ENCODE measurements around the gene TARBP1.

Gene TARBP1

DNA sequence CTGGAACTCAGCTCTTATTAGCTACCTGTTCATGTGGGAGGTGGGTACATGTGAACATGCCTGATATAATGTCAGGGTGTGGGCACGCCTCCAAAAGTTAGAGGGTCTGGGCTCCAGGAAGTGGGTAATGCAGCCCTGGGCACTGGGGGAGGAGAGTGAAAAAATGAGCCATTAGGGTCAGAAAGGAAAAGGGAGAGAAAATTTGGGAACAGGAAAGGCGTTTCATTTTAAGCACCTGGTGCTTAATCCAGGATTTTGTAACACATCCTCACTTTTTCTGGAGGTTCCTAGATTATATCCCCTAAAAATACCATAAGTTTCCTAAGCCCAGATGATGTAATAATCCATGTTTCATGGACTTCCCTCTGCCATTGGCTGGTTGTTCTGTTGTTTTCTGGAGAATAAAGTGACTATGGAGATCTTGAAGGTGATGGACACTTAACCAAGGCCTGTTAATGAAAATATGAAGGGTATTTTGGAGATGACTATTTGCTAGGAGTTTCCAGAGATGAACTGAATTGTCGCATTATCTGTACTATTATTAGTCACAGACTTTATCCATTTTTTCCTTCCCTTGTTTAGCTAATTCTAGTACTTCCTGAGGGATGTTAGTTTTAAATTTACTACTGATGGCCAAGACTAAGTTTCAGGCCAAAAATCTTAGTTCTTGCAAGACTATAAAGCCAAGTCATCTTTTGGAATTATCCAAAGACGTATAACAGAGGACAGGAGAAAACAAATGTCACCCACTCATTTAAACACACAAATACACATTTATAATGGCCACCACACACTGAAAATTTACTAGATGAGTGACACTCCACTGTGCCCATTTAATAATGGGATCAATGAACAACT, 24.4 kb upstream of the TARBP1 start:
- Histone ChIP-seq H3K4me3 (ENCODE audit: low read length) (no peak overlapping the region), H3K27me3 (ENCODE audit: control insufficient read depth, insufficient read depth, low read length) (no peaks in the 10 kb centered on the region), H3K9me3 (replicated peaks; ENCODE audit: low read length) (no peaks in the 10 kb centered on the region), H3K9ac (ENCODE audit: low read depth, low read length) (no peak overlapping the region), H3K4me2 (ENCODE audit: low read length) (no peak overlapping the region), H3K36me3 (ENCODE audit: insufficient read depth, low read length) (no peaks in the 10 kb centered on the region), H3K4me1 (ENCODE audit: control insufficient read depth, insufficient read depth, low read length) (peaks cover 43% of the 10 kb centered on the region)

GRCh38 chr1:234502785-234503184, 23.8 kb upstream of the TARBP1 start:
- Histone ChIP-seq H3K4me3 (ENCODE audit: low read length) (no peak overlapping the region), H3K4me1 (ENCODE audit: control insufficient read depth, insufficient read depth, low read length) (peaks cover 43% of the 10 kb centered on the region), H3K4me2 (ENCODE audit: low read length) (no peak overlapping the region), H3K9me3 (replicated peaks; ENCODE audit: low read length) (no peaks in the 10 kb centered on the region), H3K36me3 (ENCODE audit: insufficient read depth, low read length) (no peaks in the 10 kb centered on the region), H3K9ac (ENCODE audit: low read depth, low read length) (no peak overlapping the region), H3K27me3 (ENCODE audit: control insufficient read depth, insufficient read depth, low read length) (no peaks in the 10 kb centered on the region)

DNA sequence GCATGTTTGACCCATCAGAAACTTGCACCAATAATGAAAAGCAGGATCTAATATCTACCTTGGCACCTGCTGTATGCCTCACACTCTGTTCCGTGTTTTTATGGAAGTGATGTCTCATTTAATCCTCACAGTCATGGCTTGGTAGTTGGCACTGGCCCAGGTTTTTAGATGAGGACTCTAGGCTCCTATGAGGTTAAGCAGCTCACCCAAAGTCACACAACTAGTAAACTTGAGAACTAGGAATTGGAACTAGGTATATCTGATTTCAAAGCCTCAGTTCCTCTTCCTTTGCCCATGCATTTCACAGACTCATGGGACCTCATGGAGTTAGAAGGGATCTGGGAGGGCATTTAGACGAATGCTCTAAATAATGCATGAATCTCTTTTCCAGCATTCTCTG, 21.3 kb upstream of the TARBP1 start:
- peak overlapping the region; percentile 41 for H3K4me3 ChIP-seq (ENCODE audit: low read length)
- peak overlapping the region; percentile 72 for H3K4me2 ChIP-seq (ENCODE audit: low read length)
- H3K36me3 ChIP-seq (ENCODE audit: insufficient read depth, low read length) = no peaks in the 10 kb centered on the region
- H3K4me1 ChIP-seq (ENCODE audit: control insufficient read depth, insufficient read depth, low read length) = peaks cover 37% of the 10 kb centered on the region
- H3K9ac ChIP-seq (ENCODE audit: low read depth, low read length) = peak overlapping the region; percentile 79
- no peaks in the 10 kb centered on the region for H3K27me3 ChIP-seq (ENCODE audit: control insufficient read depth, insufficient read depth, low read length)
- no peaks in the 10 kb centered on the region for H3K9me3 ChIP-seq (replicated peaks; ENCODE audit: low read length)

GRCh38 chr1:234499943-234500245, 20.9 kb upstream of the TARBP1 start:
- Histone ChIP-seq H3K27me3 (ENCODE audit: control insufficient read depth, insufficient read depth, low read length) (no peaks in the 10 kb centered on the region), H3K36me3 (ENCODE audit: insufficient read depth, low read length) (no peaks in the 10 kb centered on the region), H3K4me1 (ENCODE audit: control insufficient read depth, insufficient read depth, low read length) (peaks cover 37% of the 10 kb centered on the region), H3K4me3 (ENCODE audit: low read length) (peak overlapping the region; percentile 41), H3K4me2 (ENCODE audit: low read length) (peak overlapping the region; percentile 72), H3K9ac (ENCODE audit: low read depth, low read length) (peak overlapping the region; percentile 79), H3K9me3 (replicated peaks; ENCODE audit: low read length) (no peaks in the 10 kb centered on the region)

- Histone ChIP-seq H3K4me3 (ENCODE audit: low read length) (peak overlapping the region; percentile 41), H3K4me1 (ENCODE audit: control insufficient read depth, insufficient read depth, low read length) (peaks cover 41% of the 10 kb centered on the region), H3K4me2 (ENCODE audit: low read length) (peak overlapping the region; percentile 72), H3K36me3 (ENCODE audit: insufficient read depth, low read length) (no peaks in the 10 kb centered on the region), H3K27me3 (ENCODE audit: control insufficient read depth, insufficient read depth, low read length) (no peaks in the 10 kb centered on the region), H3K9ac (ENCODE audit: low read depth, low read length) (peak overlapping the region; percentile 79), H3K9me3 (replicated peaks; ENCODE audit: low read length) (no peaks in the 10 kb centered on the region)
Observed at GRCh38 chr1:234499119-234499942, 20.4 kb upstream of the TARBP1 start.

DNA sequence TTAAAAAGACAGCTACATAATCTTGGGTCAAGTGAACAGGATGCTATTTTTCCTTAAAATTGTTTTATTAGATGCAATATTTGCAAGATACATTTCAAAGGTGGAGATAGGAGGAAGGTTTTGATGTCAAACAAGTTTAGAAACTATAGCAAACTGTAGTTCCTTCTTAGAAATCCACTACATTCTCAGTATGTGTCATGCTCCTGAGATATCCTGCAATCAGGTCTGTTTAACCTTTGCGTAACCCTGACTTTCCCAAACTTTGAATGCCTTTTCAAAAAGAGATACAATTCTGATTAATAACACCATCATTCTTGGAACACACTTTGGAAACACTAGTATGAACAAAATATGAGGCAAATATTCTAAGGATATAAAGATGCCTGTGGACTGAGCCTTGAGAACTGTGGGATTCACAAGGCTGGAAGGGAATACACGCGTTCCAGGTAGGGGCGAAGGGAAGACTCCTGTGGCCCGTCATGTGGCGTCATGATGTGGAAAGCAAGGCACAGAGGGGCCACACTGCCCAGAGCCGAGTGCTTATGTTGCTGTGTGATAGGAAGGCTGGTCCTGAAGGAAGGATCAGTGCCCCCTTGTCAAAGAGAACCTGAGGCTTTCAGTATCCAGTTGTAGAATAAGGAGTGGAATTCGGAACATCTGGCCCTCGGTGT, 19.6 kb upstream of the TARBP1 start:
- Histone ChIP-seq H3K4me1 (ENCODE audit: control insufficient read depth, insufficient read depth, low read length) (peaks cover 42% of the 10 kb centered on the region), H3K4me3 (ENCODE audit: low read length) (no peak overlapping the region), H3K4me2 (ENCODE audit: low read length) (peak overlapping the region; percentile 72), H3K9ac (ENCODE audit: low read depth, low read length) (peak overlapping the region; percentile 79), H3K9me3 (replicated peaks; ENCODE audit: low read length) (no peaks in the 10 kb centered on the region), H3K36me3 (ENCODE audit: insufficient read depth, low read length) (no peaks in the 10 kb centered on the region), H3K27me3 (ENCODE audit: control insufficient read depth, insufficient read depth, low read length) (no peaks in the 10 kb centered on the region)

GRCh38 chr1:234497589-234497988, 18.6 kb upstream of the TARBP1 start:
- Histone ChIP-seq H3K27me3 (ENCODE audit: control insufficient read depth, insufficient read depth, low read length) (no peaks in the 10 kb centered on the region), H3K9me3 (replicated peaks; ENCODE audit: low read length) (no peaks in the 10 kb centered on the region), H3K9ac (ENCODE audit: low read depth, low read length) (no peak overlapping the region), H3K36me3 (ENCODE audit: insufficient read depth, low read length) (no peaks in the 10 kb centered on the region), H3K4me1 (ENCODE audit: control insufficient read depth, insufficient read depth, low read length) (peaks cover 42% of the 10 kb centered on the region), H3K4me3 (ENCODE audit: low read length) (no peak overlapping the region), H3K4me2 (ENCODE audit: low read length) (no peak overlapping the region)

DNA sequence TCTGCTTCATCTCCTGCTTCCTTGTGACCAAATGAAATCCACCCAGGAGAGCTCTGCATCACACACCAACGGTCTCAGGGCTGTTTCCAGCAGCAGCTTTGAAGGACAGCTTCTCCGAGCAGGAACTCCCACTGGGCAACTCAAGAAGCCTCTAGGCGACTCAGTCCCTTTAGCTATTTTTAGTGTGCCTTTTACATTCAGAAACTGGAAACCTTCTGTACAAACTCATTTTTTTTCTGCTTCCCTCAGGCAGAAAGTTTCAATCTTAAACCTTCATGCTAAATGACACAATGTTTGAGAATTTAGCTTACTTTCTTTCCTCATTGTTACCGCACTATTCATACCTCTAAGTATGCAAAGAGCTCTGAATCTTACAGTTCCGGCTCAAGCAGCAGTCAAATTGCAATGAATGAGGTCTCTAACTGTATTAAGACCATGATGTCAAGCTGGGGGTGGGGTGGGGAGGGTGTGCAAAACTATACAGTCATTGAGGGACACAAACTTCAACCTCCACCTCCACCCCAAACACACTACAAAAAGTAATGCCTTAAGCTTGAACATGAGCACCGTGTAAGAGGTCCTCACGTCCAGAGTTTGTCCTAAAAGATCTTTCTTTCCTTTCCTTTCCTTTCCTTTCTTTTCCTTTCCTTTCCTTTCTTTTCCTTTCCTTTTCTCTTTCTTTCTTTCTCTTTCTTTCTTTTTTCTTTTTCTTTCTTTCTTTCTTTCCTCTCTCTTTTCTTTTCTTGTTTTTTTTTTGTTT, 16.4 kb upstream of the TARBP1 start:
- Histone ChIP-seq H3K9ac (ENCODE audit: low read depth, low read length) (peak overlapping the region; percentile 73), H3K9me3 (replicated peaks; ENCODE audit: low read length) (no peaks in the 10 kb centered on the region), H3K36me3 (ENCODE audit: insufficient read depth, low read length) (no peaks in the 10 kb centered on the region), H3K27me3 (ENCODE audit: control insufficient read depth, insufficient read depth, low read length) (no peaks in the 10 kb centered on the region), H3K4me1 (ENCODE audit: control insufficient read depth, insufficient read depth, low read length) (peaks cover 28% of the 10 kb centered on the region), H3K4me3 (ENCODE audit: low read length) (peak overlapping the region; percentile 50), H3K4me2 (ENCODE audit: low read length) (peak overlapping the region; percentile 64)

DNA sequence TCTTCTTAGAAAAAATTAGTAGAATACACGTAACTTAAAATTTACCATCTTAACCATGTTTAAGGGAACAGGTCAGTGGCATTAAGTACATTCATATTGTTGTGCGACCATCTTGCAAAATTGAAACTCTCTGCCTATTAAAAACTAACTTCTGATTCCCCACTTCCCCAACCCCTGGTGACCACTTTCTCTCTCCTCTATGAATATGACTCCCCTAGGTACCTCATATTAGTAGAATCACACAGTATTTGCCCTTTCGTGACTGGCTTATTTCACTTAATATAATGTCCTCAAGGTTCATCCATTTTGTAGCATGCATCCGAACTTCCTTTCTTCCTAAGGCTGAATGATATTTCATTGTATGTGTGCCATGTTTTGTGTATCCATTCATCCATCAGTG, 15.1 kb upstream of the TARBP1 start:
- no peaks in the 10 kb centered on the region for H3K9me3 ChIP-seq (replicated peaks; ENCODE audit: low read length)
- H3K4me3 ChIP-seq (ENCODE audit: low read length) = no peak overlapping the region
- no peak overlapping the region for H3K9ac ChIP-seq (ENCODE audit: low read depth, low read length)
- no peaks in the 10 kb centered on the region for H3K36me3 ChIP-seq (ENCODE audit: insufficient read depth, low read length)
- H3K27me3 ChIP-seq (ENCODE audit: control insufficient read depth, insufficient read depth, low read length) = no peaks in the 10 kb centered on the region
- peaks cover 15% of the 10 kb centered on the region for H3K4me1 ChIP-seq (ENCODE audit: control insufficient read depth, insufficient read depth, low read length)
- H3K4me2 ChIP-seq (ENCODE audit: low read length) = no peak overlapping the region

DNA sequence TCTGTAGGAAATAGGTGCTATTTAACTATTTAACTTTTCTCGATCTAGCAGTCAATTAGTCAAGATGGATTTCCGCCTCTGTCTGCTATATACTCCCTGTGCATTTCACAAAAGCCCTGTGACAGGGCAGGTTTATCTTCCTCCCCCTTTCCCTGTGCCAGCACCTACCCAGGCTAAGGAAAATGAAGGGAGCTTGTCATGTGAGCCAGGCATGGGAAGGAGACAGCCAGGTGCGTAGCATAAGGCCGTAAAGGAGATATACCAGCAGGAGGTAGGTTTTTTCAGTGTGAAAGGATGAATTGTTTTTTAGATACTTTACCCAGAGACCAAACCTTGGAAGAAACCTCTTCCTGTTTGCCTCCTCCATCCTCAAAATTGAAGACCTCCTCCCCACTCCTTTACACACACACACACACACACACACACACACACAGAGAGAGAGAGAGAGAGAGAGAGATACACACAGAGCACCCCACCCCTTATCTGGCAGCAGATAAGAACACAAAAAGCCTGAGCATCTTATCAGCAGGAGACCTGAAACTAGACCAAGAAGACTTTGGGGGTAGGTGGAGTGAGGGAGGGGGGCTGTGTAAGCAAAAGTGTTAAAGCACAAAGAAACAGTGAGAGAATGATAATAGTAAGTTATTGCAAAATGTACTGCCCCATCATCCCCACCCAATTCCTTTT, 12.0 kb upstream of the TARBP1 start:
- Histone ChIP-seq H3K9ac (ENCODE audit: low read depth, low read length) (no peak overlapping the region), H3K4me1 (ENCODE audit: control insufficient read depth, insufficient read depth, low read length) (peaks cover 15% of the 10 kb centered on the region), H3K27me3 (ENCODE audit: control insufficient read depth, insufficient read depth, low read length) (no peaks in the 10 kb centered on the region), H3K4me2 (ENCODE audit: low read length) (no peak overlapping the region), H3K36me3 (ENCODE audit: insufficient read depth, low read length) (no peaks in the 10 kb centered on the region), H3K9me3 (replicated peaks; ENCODE audit: low read length) (no peaks in the 10 kb centered on the region), H3K4me3 (ENCODE audit: low read length) (no peak overlapping the region)
